ACHN (cell line): ENCODE results near the gene TDRD5.
"Not testable (repeated sequence)": the region's sequence is repeated elsewhere in the genome, so short reads cannot be mapped to it uniquely, and the experiment has no call there.

Experiments
- DNase-seq: peaks from one replicate; pipeline ENCODE4 v3.0.0-alpha.2; 2015
- in situ Hi-C: cut with HindIII; loops from 2 replicates; pipeline ENCODE4 v1.10.0; 2017; ENCODE audit warnings: low sequenced_read_pairs, low pct_ligation_motif_present, low pct_unique_long_range_greater_than_20kb

The TDRD5 gene

GRCh38 chr1:179591253-179591591 lies 410 bp upstream of the TDRD5 start:
- in situ Hi-C loops = no loop called here
- no peak for DNase-seq

- in situ Hi-C loops = no loop called here
- no peak for DNase-seq
Observed at GRCh38 chr1:179598631-179599030, 7.0 kb downstream of the TDRD5 start.

DNA sequence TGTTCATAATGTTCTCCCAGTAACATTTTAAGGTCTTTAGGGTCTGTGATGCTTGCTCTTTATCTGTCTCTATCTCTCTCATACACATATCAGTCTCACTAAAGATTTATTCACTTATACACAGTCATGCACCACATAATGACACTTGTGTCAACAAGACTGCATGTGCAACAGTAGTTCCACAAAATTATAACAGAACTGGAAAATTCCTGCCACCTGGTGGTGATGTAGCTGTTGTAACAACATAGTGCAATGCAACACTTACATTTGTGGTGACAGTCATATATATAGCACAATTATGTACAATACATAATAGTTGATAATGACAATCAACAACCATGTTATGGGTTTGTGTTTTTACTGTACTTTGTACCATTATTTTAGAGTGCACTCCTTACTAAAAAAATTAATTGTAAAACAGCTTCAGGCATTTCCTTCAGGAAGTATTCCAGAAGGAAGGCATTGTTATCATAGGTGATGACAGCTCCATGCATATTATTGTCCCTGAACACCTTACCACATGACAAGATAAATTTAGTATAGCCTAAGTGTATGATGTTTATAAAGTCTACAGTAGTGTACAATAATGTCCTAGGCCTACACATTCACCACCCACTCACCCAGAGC lies 8.1 kb downstream of the TDRD5 start:
- in situ Hi-C loops = no loop called here
- DNase-seq = peak; percentile 53

GRCh38 chr1:179601093-179601492 lies 9.5 kb downstream of the TDRD5 start:
- no peak for DNase-seq
- in situ Hi-C loops = no loop called here

GRCh38 chr1:179612361-179612760 lies 20.7 kb downstream of the TDRD5 start:
- in situ Hi-C loops = no loop called here

GRCh38 chr1:179630719-179631118 lies 39.1 kb downstream of the TDRD5 start:
- no peak for DNase-seq
- in situ Hi-C loops = no loop called here

More at GRCh38 chr1:179612361-179612760, 20.7 kb downstream of the TDRD5 start:
- no peak for DNase-seq

- DNase-seq = no peak
- in situ Hi-C loops = no loop called here
Observed at GRCh38 chr1:179632868-179633267, 41.2 kb downstream of the TDRD5 start.

DNA sequence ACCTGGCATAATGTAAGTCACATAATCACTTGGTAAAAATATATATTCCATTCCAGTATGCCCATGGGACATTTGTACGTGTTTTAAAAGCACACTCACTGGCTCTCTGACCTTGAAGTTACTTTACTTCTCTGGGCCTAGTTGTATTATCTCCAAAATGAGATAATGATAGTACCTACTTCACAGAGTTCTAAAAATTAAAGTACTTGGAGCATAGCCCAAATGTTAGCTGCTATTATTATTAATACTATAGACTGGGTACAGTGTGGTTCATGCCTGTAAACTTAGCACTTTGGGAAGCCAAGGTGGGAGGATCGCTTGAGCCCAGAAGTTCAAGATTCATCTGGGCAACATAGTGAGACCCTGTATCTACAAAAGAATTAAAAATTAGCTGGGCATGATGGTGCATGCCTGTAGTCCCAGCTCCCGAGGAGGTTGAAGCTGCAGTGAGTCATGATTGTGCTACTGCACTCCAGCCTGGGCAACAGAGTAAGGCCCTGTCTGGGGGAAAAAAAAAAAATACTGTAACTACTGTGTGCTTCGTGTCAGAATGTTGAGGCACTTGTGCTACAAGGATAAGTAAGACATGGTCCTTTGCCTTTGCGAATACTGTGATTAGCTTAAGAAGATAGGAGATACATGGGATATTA lies 45.7 kb downstream of the TDRD5 start:
- in situ Hi-C loops = no loop called here
- DNase-seq = no peak

- DNase-seq = no peak
- in situ Hi-C loops = no loop called here
Observed at GRCh38 chr1:179661018-179661417, 69.4 kb downstream of the TDRD5 start.

DNA sequence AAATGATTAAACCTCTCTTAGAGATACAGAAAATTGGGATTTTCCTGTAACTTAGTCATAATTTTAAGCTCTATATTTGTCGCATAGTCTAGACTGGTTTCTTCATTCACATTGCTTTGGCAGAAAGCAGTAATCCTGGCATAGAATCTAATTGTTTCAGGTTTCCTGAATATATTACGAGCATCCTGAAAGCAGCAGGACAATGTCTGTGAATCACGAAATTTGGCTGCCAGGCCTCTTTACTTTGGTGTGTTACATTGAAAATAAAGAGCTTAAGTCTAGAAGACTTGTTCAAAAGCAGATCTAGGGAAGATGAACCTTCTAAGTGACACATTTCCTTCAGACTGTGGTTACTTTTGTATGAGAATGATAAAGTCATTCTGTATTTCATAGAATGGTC lies 72.2 kb downstream of the TDRD5 start:
- in situ Hi-C loops = no loop called here
- DNase-seq = no peak

- in situ Hi-C loops = no loop called here
- no peak for DNase-seq
Observed at GRCh38 chr1:179677882-179678281, 86.2 kb downstream of the TDRD5 start.

- in situ Hi-C loops, DNase-seq: not testable (repeated sequence)
Observed at GRCh38 chr1:179694530-179694929, 102.9 kb downstream of the TDRD5 start.

- in situ Hi-C loops = no loop called here
- DNase-seq = no peak
Observed at GRCh38 chr1:179702946-179703539, 111.4 kb downstream of the TDRD5 start.

DNA sequence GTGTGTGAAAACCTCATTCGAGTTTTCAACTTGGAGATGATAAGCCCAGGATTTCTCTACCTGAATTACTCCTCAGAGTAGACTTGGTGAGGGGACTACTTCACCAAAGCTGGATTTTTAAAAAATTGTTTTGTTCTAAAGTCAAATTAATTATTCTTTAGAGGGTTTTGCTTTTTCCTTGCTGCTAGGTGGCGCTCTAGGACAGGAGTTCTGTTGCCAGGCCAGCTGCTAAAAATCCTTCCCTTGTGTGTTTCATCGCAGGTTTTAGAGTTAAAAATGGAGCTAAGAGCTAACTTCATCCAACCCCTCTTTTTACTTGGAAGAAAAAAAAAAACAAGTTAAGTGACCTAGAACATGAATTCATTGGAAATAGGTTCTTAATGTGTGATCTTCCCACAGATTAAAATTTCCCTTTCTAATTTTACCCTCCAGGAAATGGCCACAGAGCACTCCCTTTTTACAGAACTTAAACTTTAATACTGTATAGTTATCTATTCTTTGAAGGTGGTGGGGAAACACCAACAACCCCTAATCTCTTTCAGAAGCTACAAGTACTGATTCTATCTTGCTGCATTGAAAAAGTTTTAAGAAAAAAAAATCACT lies 114.8 kb downstream of the TDRD5 start:
- in situ Hi-C loops = no loop called here

GRCh38 chr1:179707406-179707805 lies 115.8 kb downstream of the TDRD5 start:
- in situ Hi-C loops = no loop called here
- DNase-seq = no peak

More for the DNA sequence above, 114.8 kb downstream of the TDRD5 start:
- DNase-seq = peak; percentile 58

GRCh38 chr1:179708434-179709195 lies 117.0 kb downstream of the TDRD5 start:
- DNase-seq = no peak
- in situ Hi-C loops = no loop called here

GRCh38 chr1:179709841-179710329 lies 118.3 kb downstream of the TDRD5 start:
- DNase-seq = no peak
- in situ Hi-C loops = no loop called here

DNA sequence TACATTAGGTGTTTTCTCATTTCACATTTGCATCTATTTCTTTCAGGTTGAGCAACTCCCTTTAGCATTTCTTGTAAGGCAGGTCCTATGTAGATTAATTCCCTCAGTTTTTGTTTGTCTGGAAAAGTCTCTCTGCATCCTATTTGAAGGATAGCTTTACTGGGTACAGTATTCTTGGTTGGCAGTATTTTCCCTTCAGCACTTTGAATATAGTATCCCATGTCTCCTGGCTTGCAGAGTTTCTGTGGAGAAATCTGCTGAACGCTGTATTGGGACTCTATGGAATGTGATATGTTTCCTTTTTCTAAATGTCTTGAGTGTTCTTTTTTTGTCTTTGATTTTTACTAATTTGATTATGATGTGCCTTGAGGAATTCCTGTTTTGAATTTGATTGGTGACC lies 122.5 kb downstream of the TDRD5 start:
- in situ Hi-C loops = no loop called here
- DNase-seq = no peak

DNA sequence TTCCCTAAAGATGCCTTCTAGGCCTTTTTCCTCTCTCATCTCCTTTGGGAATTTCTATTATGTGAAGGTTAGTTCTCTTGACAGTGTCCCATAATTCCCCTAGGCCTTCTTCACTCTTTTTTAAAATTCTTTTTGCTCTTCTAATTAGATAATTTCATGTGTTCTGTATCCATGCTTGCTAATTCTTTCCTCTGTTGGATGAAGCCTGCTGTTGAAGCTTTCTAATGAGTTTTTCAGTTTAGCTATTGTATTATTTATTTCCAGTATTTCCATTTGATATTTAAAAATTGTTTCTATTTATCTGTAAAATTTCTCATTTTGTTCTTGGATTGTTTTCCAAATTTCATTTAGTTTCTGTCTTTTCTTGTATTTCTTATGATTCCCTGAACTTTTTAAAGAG lies 123.0 kb downstream of the TDRD5 start:
- in situ Hi-C loops = no loop called here
- DNase-seq = no peak
